Thyroid gland (tissue), 4 donors: ENCODE data around the gene DHRS4. TPM values are rescaled to one million over a fixed set of nuclear protein-coding genes. Genes with fewer than 3 reads are reported as not detected.

Experiments used
- DNase-seq, 2 donors: peaks; one replicate each; pipeline ENCODE4 v3.0.0-alpha.2; 2019
- H3K27ac ChIP-seq, 3 donors: fragments of 200-600 bp; sonication (generic); 1 replicate in 2 of 3; 2 replicates in 1 of 3; pipeline ENCODE4 v1.5.1; 2016 to 2019; ENCODE audit warnings: mild to moderate bottlenecking in 1 of 3, moderate library complexity in 1 of 3
- H3K27me3 ChIP-seq: fragments of 200-600 bp; sonication (generic); one replicate; pipeline ENCODE4 v1.5.1; 2019
- H3K36me3 ChIP-seq, 2 donors: fragments of 200-600 bp; sonication (generic); one replicate each; pipeline ENCODE4 v1.5.1; 2016 to 2019
- H3K4me1 ChIP-seq, 2 donors: fragments of 200-600 bp; sonication (generic); one replicate each; pipeline ENCODE4 v1.5.1; 2017 to 2019
- H3K4me3 ChIP-seq, 3 donors: fragments of 200-600 bp; sonication (generic); replicated peaks in 1 of 3; 1 replicate in 2 of 3; 2 replicates in 1 of 3; pipeline ENCODE4 v1.5.1; 2016; ENCODE audit warnings: mild to moderate bottlenecking in 1 of 3
- H3K9me3 ChIP-seq: fragments of 200-600 bp; sonication (generic); one replicate; pipeline ENCODE4 v1.5.1; 2017
- POLR2A ChIP-seq, 2 donors: fragments of 450-650 bp; IDR thresholded peaks; one replicate each; pipeline ENCODE4 v1.6.1; 2017; ENCODE audit warnings: antibody characterized with exemption in 2 of 2, mild to moderate bottlenecking in 2 of 2, moderate library complexity in 1 of 2
- WGBS, 2 donors: methylation state at CpG; one replicate each; pipeline ENCODE4 v1.1.5; 2017; 5-methylcytosine and 5-hydroxymethylcytosine counted together
- intact Hi-C: fragments of 100-400 bp; cut with DNase I; formaldehyde crosslinking; loops from one replicate; pipeline ENCODE4 v1.15.1; 2023
- total RNA-seq, 4 donors: library from RNA; depleted of rRNA; stranded (reverse); fragments of >200 nt; gene quantifications; one replicate each; pipeline ENCODE4 v1.2.3, GENCODE V29; 2016
- TF ChIP-seq, protein P1 (sequence below), 6 experiments: fragments of 200-600 bp in 3 of 6; fragments of 450-650 bp in 3 of 6; sonication (generic) in 3 of 6; IDR thresholded peaks; one replicate each; pipeline ENCODE4 v1.5.1; 2016 to 2019; ENCODE audit warnings: antibody characterized with exemption in 6 of 6, mild to moderate bottlenecking in 2 of 6, inconsistent platforms in 1 of 6, moderate library complexity in 1 of 6

The DHRS4 gene
- total RNA-seq, result 10 to 100 TPM; 19.2 to 55.7 (median 37.7) TPM

DNA sequence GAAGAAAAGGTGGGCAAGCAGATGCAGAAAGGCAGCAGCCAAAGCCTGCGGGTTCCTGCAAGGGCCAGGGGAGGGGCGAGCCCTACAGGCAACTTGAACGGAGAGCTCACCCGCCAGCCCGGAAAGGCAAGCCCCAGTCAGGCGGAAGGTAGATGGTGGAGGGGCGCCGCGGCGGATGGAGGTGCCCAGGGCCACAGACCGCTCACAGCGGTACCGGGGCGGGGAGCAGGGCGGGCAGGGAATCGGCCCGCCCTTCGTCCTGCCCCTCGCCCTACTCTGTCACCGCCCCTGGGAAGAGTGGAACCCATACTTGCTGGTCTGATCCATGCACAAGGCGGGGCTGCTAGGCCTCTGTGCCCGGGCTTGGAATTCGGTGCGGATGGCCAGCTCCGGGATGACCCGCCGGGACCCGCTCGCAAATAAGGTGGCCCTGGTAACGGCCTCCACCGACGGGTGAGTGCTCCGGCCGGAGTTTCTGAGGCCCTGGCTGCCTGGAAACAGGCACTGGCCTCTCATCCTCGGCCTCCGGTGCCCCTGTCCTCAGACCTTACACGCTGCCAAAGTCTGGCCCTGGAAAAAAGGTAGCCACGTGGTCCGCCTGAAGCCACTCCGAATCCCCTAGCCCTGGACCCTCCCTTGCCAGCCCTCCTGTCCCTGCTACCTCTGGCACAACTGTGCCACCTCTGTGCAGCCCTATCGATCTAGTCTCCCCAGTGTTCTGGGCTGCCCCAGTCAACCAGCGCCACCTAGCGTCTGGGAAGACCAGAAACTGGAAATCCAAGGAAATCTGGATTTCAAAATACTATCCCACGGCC is at the start of gene DHRS4:
Gene DHRS4 (plus strand): TSS at position 307 of the 815 bp plus-strand sequence. CDS start 19 bp downstream, at position 326.
- H3K4me3 ChIP-seq, result peak within 1 kb of the TSS; percentile 48 to 75 (median 57)
- H3K27me3 ChIP-seq, result no peaks in the 10 kb centered on the region
- H3K36me3 ChIP-seq, result no peaks in the 10 kb centered on the region
- no peaks in the 10 kb centered on the region for H3K9me3 ChIP-seq
- H3K4me1 ChIP-seq, result peaks cover 6 to 18% of the 10 kb centered on the region in 2 donors
- 1 to 2% methylated on average over 12 to 16 of the region's 44 CpGs for WGBS, 2 donors
- TF ChIP-seq, protein P1, sequence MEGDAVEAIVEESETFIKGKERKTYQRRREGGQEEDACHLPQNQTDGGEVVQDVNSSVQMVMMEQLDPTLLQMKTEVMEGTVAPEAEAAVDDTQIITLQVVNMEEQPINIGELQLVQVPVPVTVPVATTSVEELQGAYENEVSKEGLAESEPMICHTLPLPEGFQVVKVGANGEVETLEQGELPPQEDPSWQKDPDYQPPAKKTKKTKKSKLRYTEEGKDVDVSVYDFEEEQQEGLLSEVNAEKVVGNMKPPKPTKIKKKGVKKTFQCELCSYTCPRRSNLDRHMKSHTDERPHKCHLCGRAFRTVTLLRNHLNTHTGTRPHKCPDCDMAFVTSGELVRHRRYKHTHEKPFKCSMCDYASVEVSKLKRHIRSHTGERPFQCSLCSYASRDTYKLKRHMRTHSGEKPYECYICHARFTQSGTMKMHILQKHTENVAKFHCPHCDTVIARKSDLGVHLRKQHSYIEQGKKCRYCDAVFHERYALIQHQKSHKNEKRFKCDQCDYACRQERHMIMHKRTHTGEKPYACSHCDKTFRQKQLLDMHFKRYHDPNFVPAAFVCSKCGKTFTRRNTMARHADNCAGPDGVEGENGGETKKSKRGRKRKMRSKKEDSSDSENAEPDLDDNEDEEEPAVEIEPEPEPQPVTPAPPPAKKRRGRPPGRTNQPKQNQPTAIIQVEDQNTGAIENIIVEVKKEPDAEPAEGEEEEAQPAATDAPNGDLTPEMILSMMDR (IDR thresholded peaks at IDR 0.05), result peak; percentile 79 to 90 (median 85)
- TF ChIP-seq POLR2A (IDR thresholded peaks at IDR 0.05), result peak in 1 of 2 donors; percentile 76
- peak within 1 kb of the TSS; percentile 54 to 85 (median 76) for H3K27ac ChIP-seq
- DNase-seq, result peak; percentile 80 to 87
- intact Hi-C loops, result no loop called here

DNA sequence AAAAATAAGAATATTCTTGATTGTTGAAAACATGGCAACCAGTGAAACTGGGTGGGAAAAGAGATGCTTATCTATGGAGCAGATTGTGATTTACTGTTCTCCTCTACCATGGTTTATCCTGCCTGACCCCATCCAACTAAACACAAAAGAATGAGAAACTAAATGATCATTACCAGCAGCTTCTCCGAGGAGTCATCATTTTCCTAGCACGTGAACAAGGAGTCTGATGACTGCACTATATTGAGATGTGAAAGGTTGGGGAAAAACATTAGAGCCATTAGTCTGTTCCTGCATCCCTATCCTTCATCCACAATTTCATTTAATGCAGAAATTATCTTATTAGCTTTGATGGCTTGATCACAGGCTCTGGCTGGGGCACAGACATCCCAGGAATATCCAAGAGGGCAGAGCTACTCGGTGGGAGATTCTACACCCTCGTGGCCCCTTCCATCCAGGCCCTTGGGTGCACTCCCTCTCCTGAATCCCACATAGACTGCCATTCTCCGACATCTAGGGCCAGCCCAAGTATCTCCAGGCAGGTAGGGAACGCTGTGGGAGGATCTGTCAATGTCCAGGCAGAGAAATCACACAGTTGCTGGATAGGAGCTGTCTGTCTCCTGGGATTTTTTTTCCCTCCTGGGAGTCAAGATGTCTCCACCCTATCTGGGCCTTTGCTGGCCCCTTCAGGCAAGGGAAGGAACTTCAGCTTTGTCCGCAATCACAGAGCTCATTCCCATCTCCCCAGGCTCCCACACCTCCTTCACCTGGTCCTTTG is 43.3 kb upstream of the DHRS4 start:
- H3K9me3 ChIP-seq, result no peaks in the 10 kb centered on the region
- H3K27ac ChIP-seq, result no peak overlapping the region
- intact Hi-C loops, result loop anchor here (5.0 kb wide), 1 partner anchor 183 kb away; no protein-coding TSS in a partner anchor
- no peaks in the 10 kb centered on the region for H3K36me3 ChIP-seq
- H3K27me3 ChIP-seq, result no peaks in the 10 kb centered on the region
- H3K4me1 ChIP-seq, result no peaks in the 10 kb centered on the region
- no peak overlapping the region for H3K4me3 ChIP-seq
- TF ChIP-seq POLR2A (IDR thresholded peaks at IDR 0.05), result no peak
- TF ChIP-seq, protein P1 (IDR thresholded peaks at IDR 0.05), result peak; percentile 36 to 86 (median 69)
- DNase-seq, result peak; percentile 53 to 64
- WGBS, 2 donors, result 64 to 73% methylated on average over 7 of the region's 7 CpGs

GRCh38 chr14:23910876-23911210 is 42.7 kb upstream of the DHRS4 start:
- H3K27me3 ChIP-seq, result no peaks in the 10 kb centered on the region
- no peak overlapping the region for H3K27ac ChIP-seq
- no peaks in the 10 kb centered on the region for H3K36me3 ChIP-seq
- intact Hi-C loops, result loop anchor here (5.0 kb wide), 1 partner anchor 184 kb away; no protein-coding TSS in a partner anchor
- TF ChIP-seq, protein P1 (IDR thresholded peaks at IDR 0.05), result no peak
- no peak for TF ChIP-seq POLR2A (IDR thresholded peaks at IDR 0.05)
- no peak overlapping the region for H3K4me3 ChIP-seq
- DNase-seq, result no peak
- 92% methylated on average over 3 of the region's 3 CpGs for WGBS, 2 donors
- no peaks in the 10 kb centered on the region for H3K9me3 ChIP-seq
- H3K4me1 ChIP-seq, result no peaks in the 10 kb centered on the region

DNA sequence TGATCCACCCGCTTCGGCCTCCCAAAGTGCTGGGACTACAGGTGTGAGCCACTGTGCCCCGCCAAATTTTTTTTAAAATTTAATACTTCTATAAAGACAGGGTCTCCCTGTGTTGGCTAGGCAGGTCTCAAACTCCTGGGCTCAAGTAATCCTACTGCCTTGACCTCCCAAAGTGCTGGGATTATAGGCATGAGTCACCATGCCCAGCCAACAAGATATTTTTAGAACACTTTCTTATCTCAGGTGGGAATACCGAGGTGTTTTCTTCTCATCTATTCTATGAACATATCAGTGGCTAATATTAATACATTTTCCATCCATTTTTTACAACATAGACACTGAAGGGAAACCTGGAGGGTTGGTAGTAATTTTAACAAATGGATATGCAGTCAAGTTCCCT is 38.0 kb upstream of the DHRS4 start:
- intact Hi-C loops, result no loop called here

More for the DNA sequence above, 38.0 kb upstream of the DHRS4 start:
- Histone ChIP-seq H3K36me3 (no peaks in the 10 kb centered on the region), H3K4me1 (no peaks in the 10 kb centered on the region), H3K4me3 (no peak overlapping the region), H3K27ac (no peak overlapping the region), H3K9me3 (no peaks in the 10 kb centered on the region), H3K27me3 (no peaks in the 10 kb centered on the region)
- DNase-seq, result no peak
- 90 to 93% methylated on average over 4 of the region's 4 CpGs for WGBS, 2 donors
- TF ChIP-seq, protein P1 (IDR thresholded peaks at IDR 0.05), result no peak
- TF ChIP-seq POLR2A (IDR thresholded peaks at IDR 0.05), result no peak
